ENCODE results near the gene TMEM187.

TMEM187 gene

GRCh38 chrX:153955228-153955732 lies 17.3 kb upstream of the TMEM187 start:
- Histone ChIP-seq H3K27ac (no peak overlapping the region), H3K9me3 (ENCODE audit: low read depth, low read length) (no peaks in the 10 kb centered on the region), H3K36me3 (ENCODE audit: insufficient read depth, low read length) (peaks cover 84% of the 10 kb centered on the region), H3K4me3 (no peak overlapping the region), H3K9ac (ENCODE audit: insufficient read length) (no peak overlapping the region)
- TF ChIP-seq EZH2 (IDR thresholded peaks at IDR 0.05), result no peak
- TF ChIP-seq FOXP2 (optimal IDR thresholded peaks at IDR 0.05; ENCODE audit: control extremely low read depth, extremely low read length, insufficient read depth), result no peak
- no peak for TF ChIP-seq POLR2AphosphoS5 (IDR thresholded peaks at IDR 0.05; ENCODE audit: borderline replicate concordance, low read depth, low read length)
- no peak for DNase-seq (ENCODE audit: low read depth, low spot score)

- Histone ChIP-seq H3K9ac (ENCODE audit: insufficient read length) (no peak overlapping the region), H3K27ac (no peak overlapping the region), H3K36me3 (ENCODE audit: insufficient read depth, low read length) (peaks cover 82% of the 10 kb centered on the region), H3K4me3 (no peak overlapping the region), H3K9me3 (ENCODE audit: low read depth, low read length) (no peaks in the 10 kb centered on the region)
- TF ChIP-seq POLR2AphosphoS5 (IDR thresholded peaks at IDR 0.05; ENCODE audit: borderline replicate concordance, low read depth, low read length) (no peak), FOXP2 (optimal IDR thresholded peaks at IDR 0.05; ENCODE audit: control extremely low read depth, extremely low read length, insufficient read depth) (no peak)
- no peak for DNase-seq (ENCODE audit: low read depth, low spot score)
These were observed 16.3 kb upstream of the TMEM187 start for GRCh38 chrX:153956044-153956907.

DNA sequence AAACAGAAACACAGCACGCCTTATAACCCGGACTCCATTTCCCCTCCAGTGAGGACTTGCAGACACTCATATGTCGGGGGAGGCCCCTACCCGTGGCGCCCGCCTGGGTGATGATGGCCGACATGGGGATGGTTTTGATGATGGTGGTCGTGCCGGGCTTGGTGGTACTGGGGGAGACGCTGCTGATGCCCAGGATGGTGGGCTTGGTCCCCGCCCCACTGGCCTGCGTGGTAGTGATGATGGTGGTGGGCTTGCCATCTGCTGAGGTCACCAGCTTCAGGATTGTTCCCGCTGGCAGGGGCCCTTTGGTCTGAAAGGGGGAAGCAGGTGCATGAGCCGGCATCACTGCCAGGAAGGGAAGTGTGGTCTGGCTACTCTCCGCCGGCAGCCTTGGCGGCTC lies 15.3 kb upstream of the TMEM187 start:
- peaks cover 82% of the 10 kb centered on the region for H3K36me3 ChIP-seq (ENCODE audit: insufficient read depth, low read length)
- no peaks in the 10 kb centered on the region for H3K9me3 ChIP-seq (ENCODE audit: low read depth, low read length)
- H3K27ac ChIP-seq, result no peak overlapping the region
- no peak for DNase-seq (ENCODE audit: low read depth, low spot score)
- no peak overlapping the region for H3K9ac ChIP-seq (ENCODE audit: insufficient read length)
- TF ChIP-seq POLR2AphosphoS5 (IDR thresholded peaks at IDR 0.05; ENCODE audit: borderline replicate concordance, low read depth, low read length) (no peak), EZH2 (IDR thresholded peaks at IDR 0.05) (no peak)
- no peak overlapping the region for H3K4me3 ChIP-seq

GRCh38 chrX:153958605-153959004 lies 13.9 kb upstream of the TMEM187 start:
- H3K9me3 ChIP-seq (ENCODE audit: low read depth, low read length), result no peaks in the 10 kb centered on the region
- TF ChIP-seq FOXP2 (optimal IDR thresholded peaks at IDR 0.05; ENCODE audit: control extremely low read depth, extremely low read length, insufficient read depth) (no peak), POLR2AphosphoS5 (IDR thresholded peaks at IDR 0.05; ENCODE audit: borderline replicate concordance, low read depth, low read length) (no peak), EZH2 (IDR thresholded peaks at IDR 0.05) (no peak)
- H3K9ac ChIP-seq (ENCODE audit: insufficient read length), result no peak overlapping the region
- no peak overlapping the region for H3K27ac ChIP-seq
- no peak overlapping the region for H3K4me3 ChIP-seq
- no peak for DNase-seq (ENCODE audit: low read depth, low spot score)
- H3K36me3 ChIP-seq (ENCODE audit: insufficient read depth, low read length), result peaks cover 80% of the 10 kb centered on the region; the same call in 1 of the 2 replicates

DNA sequence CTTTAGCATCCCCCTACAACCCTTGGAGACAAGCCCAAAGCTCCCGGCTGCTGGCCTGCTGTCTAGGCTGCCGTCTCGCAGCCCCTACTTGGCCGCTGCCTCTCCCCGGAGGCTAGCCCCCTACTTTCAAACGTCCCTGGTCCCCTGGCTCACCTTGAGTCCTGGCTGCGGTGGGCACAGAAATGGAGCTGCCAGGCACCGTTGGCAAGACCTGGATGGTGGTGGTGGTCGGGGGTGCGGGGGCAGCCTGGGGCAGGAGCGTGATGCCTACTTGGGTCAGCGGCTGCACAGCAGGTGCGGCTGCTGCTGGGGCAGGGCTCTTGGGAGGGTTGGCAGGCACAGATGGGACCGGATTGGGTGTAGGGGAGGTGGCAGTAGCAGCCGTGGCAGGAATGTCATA lies 12.9 kb upstream of the TMEM187 start:
- TF ChIP-seq FOXP2 (optimal IDR thresholded peaks at IDR 0.05; ENCODE audit: control extremely low read depth, extremely low read length, insufficient read depth) (no peak), POLR2AphosphoS5 (IDR thresholded peaks at IDR 0.05; ENCODE audit: borderline replicate concordance, low read depth, low read length) (no peak), EZH2 (IDR thresholded peaks at IDR 0.05) (no peak)
- Histone ChIP-seq H3K36me3 (ENCODE audit: insufficient read depth, low read length) (peaks cover 81% of the 10 kb centered on the region; the same call in 1 of the 2 replicates), H3K9me3 (ENCODE audit: low read depth, low read length) (no peaks in the 10 kb centered on the region), H3K9ac (ENCODE audit: insufficient read length) (no peak overlapping the region), H3K4me3 (no peak overlapping the region), H3K27ac (no peak overlapping the region)
- DNase-seq (ENCODE audit: low read depth, low spot score), result no peak

- Histone ChIP-seq H3K9ac (ENCODE audit: insufficient read length) (no peak overlapping the region), H3K9me3 (ENCODE audit: low read depth, low read length) (no peaks in the 10 kb centered on the region), H3K4me3 (no peak overlapping the region), H3K27ac (no peak overlapping the region), H3K36me3 (ENCODE audit: insufficient read depth, low read length) (peaks cover 81% of the 10 kb centered on the region; the same call in 1 of the 2 replicates)
- DNase-seq (ENCODE audit: low read depth, low spot score), result no peak
- TF ChIP-seq FOXP2 (optimal IDR thresholded peaks at IDR 0.05; ENCODE audit: control extremely low read depth, extremely low read length, insufficient read depth) (no peak), EZH2 (IDR thresholded peaks at IDR 0.05) (no peak), POLR2AphosphoS5 (IDR thresholded peaks at IDR 0.05; ENCODE audit: borderline replicate concordance, low read depth, low read length) (no peak)
These were observed 12.5 kb upstream of the TMEM187 start for GRCh38 chrX:153960077-153960476.

GRCh38 chrX:153960786-153961185 lies 11.8 kb upstream of the TMEM187 start:
- DNase-seq (ENCODE audit: low read depth, low spot score), result no peak
- Histone ChIP-seq H3K9ac (ENCODE audit: insufficient read length) (no peak overlapping the region), H3K27ac (no peak overlapping the region), H3K36me3 (ENCODE audit: insufficient read depth, low read length) (peaks cover 75% of the 10 kb centered on the region; the same call in 1 of the 2 replicates), H3K4me3 (no peak overlapping the region), H3K9me3 (ENCODE audit: low read depth, low read length) (no peaks in the 10 kb centered on the region)
- TF ChIP-seq FOXP2 (optimal IDR thresholded peaks at IDR 0.05; ENCODE audit: control extremely low read depth, extremely low read length, insufficient read depth), result no peak
- no peak for TF ChIP-seq POLR2AphosphoS5 (IDR thresholded peaks at IDR 0.05; ENCODE audit: borderline replicate concordance, low read depth, low read length)
- no peak for TF ChIP-seq EZH2 (IDR thresholded peaks at IDR 0.05)

GRCh38 chrX:153961292-153961691 lies 11.3 kb upstream of the TMEM187 start:
- no peak overlapping the region for H3K27ac ChIP-seq
- no peak for DNase-seq (ENCODE audit: low read depth, low spot score)

More at GRCh38 chrX:153961292-153961691, 11.3 kb upstream of the TMEM187 start:
- Histone ChIP-seq H3K36me3 (ENCODE audit: insufficient read depth, low read length) (peaks cover 70% of the 10 kb centered on the region; the same call in 1 of the 2 replicates), H3K4me3 (no peak overlapping the region), H3K9me3 (ENCODE audit: low read depth, low read length) (no peaks in the 10 kb centered on the region), H3K9ac (ENCODE audit: insufficient read length) (no peak overlapping the region)
- TF ChIP-seq EZH2 (IDR thresholded peaks at IDR 0.05) (no peak), FOXP2 (optimal IDR thresholded peaks at IDR 0.05; ENCODE audit: control extremely low read depth, extremely low read length, insufficient read depth) (no peak), POLR2AphosphoS5 (IDR thresholded peaks at IDR 0.05; ENCODE audit: borderline replicate concordance, low read depth, low read length) (no peak)

Data from SK-N-MC (cell line).